Measurements from ENCODE around the gene RALGAPB. TPM values are rescaled to one million over a fixed set of nuclear protein-coding genes. Genes with fewer than 3 reads are reported as not detected.

RALGAPB gene
- total and polyA plus RNA-seq, 2 of the 13 experiments (the other 11 are each of a cell fraction or from before 2014, with no cell fraction given): 17.6 to 30.6 TPM

- TF ChIP-seq HMG20A (CRISPR knock-in tag; IDR thresholded peaks at IDR 0.05; ENCODE audit: borderline replicate concordance) (no peak), FIP1L1 (IDR thresholded peaks at IDR 0.05; ENCODE audit: borderline replicate concordance, insufficient read depth, low read depth, low read length) (no peak), DZIP1 (CRISPR knock-in tag; IDR thresholded peaks at IDR 0.05) (peak; percentile 91; the same call in 1 of the 2 replicates), PAXIP1 (CRISPR knock-in tag; conservative IDR thresholded peaks at IDR 0.05) (0 out of 2 replicates have a peak, but pooled peaks have one; percentile 12), ZNF12 (CRISPR knock-in tag; IDR thresholded peaks at IDR 0.05) (no peak), ZNF33A (CRISPR knock-in tag; IDR thresholded peaks at IDR 0.05; ENCODE audit: borderline replicate concordance) (no peak), ATF6 (CRISPR knock-in tag; conservative IDR thresholded peaks at IDR 0.05) (no peak), ZNF503 (CRISPR knock-in tag; IDR thresholded peaks at IDR 0.05) (no peak), ZNF333 (CRISPR knock-in tag; IDR thresholded peaks at IDR 0.05; ENCODE audit: borderline replicate concordance) (peak; percentile 50; the same call in 1 of the 2 replicates), SIN3B (IDR thresholded peaks at IDR 0.05; ENCODE audit: low read length) (no peak), ZNF251 (CRISPR knock-in tag; IDR thresholded peaks at IDR 0.05) (no peak)
- TF ChIP-seq, protein P1, sequence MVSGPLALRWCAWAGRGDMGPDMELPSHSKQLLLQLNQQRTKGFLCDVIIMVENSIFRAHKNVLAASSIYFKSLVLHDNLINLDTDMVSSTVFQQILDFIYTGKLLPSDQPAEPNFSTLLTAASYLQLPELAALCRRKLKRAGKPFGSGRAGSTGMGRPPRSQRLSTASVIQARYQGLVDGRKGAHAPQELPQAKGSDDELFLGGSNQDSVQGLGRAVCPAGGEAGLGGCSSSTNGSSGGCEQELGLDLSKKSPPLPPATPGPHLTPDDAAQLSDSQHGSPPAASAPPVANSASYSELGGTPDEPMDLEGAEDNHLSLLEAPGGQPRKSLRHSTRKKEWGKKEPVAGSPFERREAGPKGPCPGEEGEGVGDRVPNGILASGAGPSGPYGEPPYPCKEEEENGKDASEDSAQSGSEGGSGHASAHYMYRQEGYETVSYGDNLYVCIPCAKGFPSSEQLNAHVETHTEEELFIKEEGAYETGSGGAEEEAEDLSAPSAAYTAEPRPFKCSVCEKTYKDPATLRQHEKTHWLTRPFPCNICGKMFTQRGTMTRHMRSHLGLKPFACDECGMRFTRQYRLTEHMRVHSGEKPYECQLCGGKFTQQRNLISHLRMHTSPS (CRISPR knock-in tag; IDR thresholded peaks at IDR 0.05; ENCODE audit: low read depth): 0 out of 2 replicates have a peak, but pooled peaks have one; percentile 31
- TF ChIP-seq, protein P2, sequence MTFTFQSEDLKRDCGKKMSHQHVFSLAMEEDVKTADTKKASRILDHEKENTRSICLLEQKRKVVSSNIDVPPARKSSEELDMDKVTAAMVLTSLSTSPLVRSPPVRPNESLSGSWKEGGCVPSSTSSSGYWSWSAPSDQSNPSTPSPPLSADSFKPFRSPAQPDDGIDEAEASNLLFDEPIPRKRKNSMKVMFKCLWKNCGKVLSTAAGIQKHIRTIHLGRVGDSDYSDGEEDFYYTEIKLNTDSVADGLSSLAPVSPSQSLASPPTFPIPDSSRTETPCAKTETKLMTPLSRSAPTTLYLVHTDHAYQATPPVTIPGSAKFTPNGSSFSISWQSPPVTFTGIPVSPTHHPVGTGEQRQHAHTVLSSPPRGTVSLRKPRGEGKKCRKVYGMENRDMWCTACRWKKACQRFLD (CRISPR knock-in tag; IDR thresholded peaks at IDR 0.05; ENCODE audit: borderline replicate concordance): no peak
Observed at GRCh38 chr20:38601216-38602184, 128.9 kb downstream of the RALGAPB start, which contains the start of gene ARHGAP40 (continued).
